GM19324 (cell line): ENCODE data around the gene F2RL1.
"Not testable (repeated sequence)": the region's sequence is repeated elsewhere in the genome, so short reads cannot be mapped to it uniquely, and the experiment has no call there.

Experiments used
- ATAC-seq: cut with Tn5 transposase; IDR thresholded peaks from one replicate; pipeline ENCODE4 v1.9.1; 2021; ENCODE audit warnings: mild to moderate bottlenecking, moderate library complexity; ENCODE audit not compliant: unreplicated experiment, low FRiP score

F2RL1 gene

GRCh38 chr5:76805821-76806505 is 12.9 kb upstream of the F2RL1 start:
- no peak for ATAC-seq

- no peak for ATAC-seq
Measured at GRCh38 chr5:76807296-76807695, 11.5 kb upstream of the F2RL1 start.

GRCh38 chr5:76808141-76808691 is 10.6 kb upstream of the F2RL1 start:
- no peak for ATAC-seq

GRCh38 chr5:76809141-76809540 is 9.7 kb upstream of the F2RL1 start:
- no peak for ATAC-seq

- no peak for ATAC-seq
Measured at GRCh38 chr5:76810236-76810635, 8.6 kb upstream of the F2RL1 start.

- ATAC-seq, result no peak
Measured at GRCh38 chr5:76811214-76811613, 7.6 kb upstream of the F2RL1 start.

- not testable (repeated sequence) for ATAC-seq
Measured at GRCh38 chr5:76812209-76812608, 6.6 kb upstream of the F2RL1 start.

- ATAC-seq, result no peak
Measured at GRCh38 chr5:76813982-76814562, 4.8 kb upstream of the F2RL1 start.

GRCh38 chr5:76816110-76816831 is 2.6 kb upstream of the F2RL1 start:
- ATAC-seq, result no peak

GRCh38 chr5:76819851-76820525 is 1.2 kb downstream of the F2RL1 start:
- ATAC-seq, result no peak

- ATAC-seq, result no peak
Measured at GRCh38 chr5:76820526-76820890, 1.7 kb downstream of the F2RL1 start.

- no peak for ATAC-seq
Measured at GRCh38 chr5:76821136-76821535, 2.3 kb downstream of the F2RL1 start.

- not testable (repeated sequence) for ATAC-seq
Measured at GRCh38 chr5:76822105-76822731, 3.4 kb downstream of the F2RL1 start.

GRCh38 chr5:76826416-76826815 is 7.6 kb downstream of the F2RL1 start:
- not testable (repeated sequence) for ATAC-seq

GRCh38 chr5:76831110-76831452 is 12.3 kb downstream of the F2RL1 start:
- no peak for ATAC-seq

- ATAC-seq, result no peak
Measured at GRCh38 chr5:76836181-76836580, 17.4 kb downstream of the F2RL1 start.

GRCh38 chr5:76836585-76836984 is 17.8 kb downstream of the F2RL1 start:
- no peak for ATAC-seq

GRCh38 chr5:76838481-76839261 is 19.8 kb downstream of the F2RL1 start:
- no peak for ATAC-seq

GRCh38 chr5:76841361-76841760 is 22.5 kb downstream of the F2RL1 start:
- ATAC-seq, result no peak

- ATAC-seq, result no peak
Measured at GRCh38 chr5:76845890-76846289, 27.1 kb downstream of the F2RL1 start.
